Activated CD8-positive, alpha-beta memory T cell treated with anti-CD3 and anti-CD28 coated beads for 36 hours (primary cell): ENCODE measurements around the gene MSMB. TPM values are rescaled to one million over a fixed set of nuclear protein-coding genes. Genes with fewer than 3 reads are reported as not detected.
"Not testable (repeated sequence)": the region's sequence is repeated elsewhere in the genome, so short reads cannot be mapped to it uniquely, and the experiment has no call there.

ENCODE experiments used
- CTCF ChIA-PET: fragments of 350-600 bp; sonication (Branson Sonifier 250); formaldehyde crosslinking; loops from one replicate; lab custom pipeline; 2021; ENCODE audit warnings: antibody characterized with exemption; lab: Charles Lee
- POLR2A ChIA-PET: fragments of 350-600 bp; sonication (Branson Sonifier 250); formaldehyde crosslinking; loops from one replicate; lab custom pipeline; 2021; ENCODE audit warnings: antibody characterized with exemption; lab: Charles Lee
- total RNA-seq, 2 experiments: library from RNA; stranded (reverse); gene quantifications; one replicate each; pipeline ENCODE4 v1.2.3, GENCODE V29; 2021

The MSMB gene
- not detected for total RNA-seq

GRCh38 chr10:46046261-46046660 is at the start of gene MSMB:
MSMB (minus strand) TSS chr10:46046269; CDS start chr10:46046237, 32 bp downstream.
- CTCF ChIA-PET, result no interaction called here
- POLR2A ChIA-PET, result no interaction called here

GRCh38 chr10:46094931-46095750 is 49.1 kb upstream of the MSMB start:
- ChIA-PET CTCF (interaction anchor here (0.8 kb wide), 1 partner anchor 14 kb away, joined by 3 read pairs; no protein-coding TSS in a partner anchor), POLR2A (no interaction called here)

- POLR2A ChIA-PET, result no interaction called here
- CTCF ChIA-PET, result no interaction called here
Observed at GRCh38 chr10:46094197-46094500, 48.1 kb upstream of the MSMB start.

GRCh38 chr10:46093316-46094196 is 47.5 kb upstream of the MSMB start:
- POLR2A ChIA-PET, CTCF ChIA-PET: not testable (repeated sequence)

GRCh38 chr10:46092524-46093081 is 46.5 kb upstream of the MSMB start:
- CTCF ChIA-PET, result interaction anchor here (1.1 kb wide), 1 partner anchor 11 kb away, joined by 3 read pairs; no protein-coding TSS in a partner anchor
- POLR2A ChIA-PET, result no interaction called here

- ChIA-PET POLR2A (no interaction called here), CTCF (interaction anchor here (1.1 kb wide), 1 partner anchor 11 kb away, joined by 3 read pairs; no protein-coding TSS in a partner anchor)
Observed at GRCh38 chr10:46091828-46092523, 45.9 kb upstream of the MSMB start.

- ChIA-PET POLR2A (no interaction called here), CTCF (interaction anchor here (1.1 kb wide), 1 partner anchor 12 kb away, joined by 3 read pairs; no protein-coding TSS in a partner anchor)
Observed at GRCh38 chr10:46091080-46091827, 45.2 kb upstream of the MSMB start.

- ChIA-PET POLR2A (no interaction called here), CTCF (no interaction called here)
Observed at GRCh38 chr10:46090258-46090812, 44.3 kb upstream of the MSMB start.

GRCh38 chr10:46087381-46087780 is 41.3 kb upstream of the MSMB start:
- POLR2A ChIA-PET, CTCF ChIA-PET: not testable (repeated sequence)

GRCh38 chr10:46084321-46085165 is 38.5 kb upstream of the MSMB start:
- POLR2A ChIA-PET, result no interaction called here
- CTCF ChIA-PET, result no interaction called here

GRCh38 chr10:46080886-46081285 is 34.8 kb upstream of the MSMB start:
- CTCF ChIA-PET, result interaction anchor here (1.2 kb wide), 1 partner anchor 15 kb away, joined by 3 read pairs; no protein-coding TSS in a partner anchor
- POLR2A ChIA-PET, result no interaction called here

GRCh38 chr10:46079831-46080585 is 33.9 kb upstream of the MSMB start:
- ChIA-PET POLR2A (no interaction called here), CTCF (no interaction called here)

- CTCF ChIA-PET, result no interaction called here
- POLR2A ChIA-PET, result no interaction called here
Observed at GRCh38 chr10:46077731-46078413, 31.8 kb upstream of the MSMB start.

- POLR2A ChIA-PET, result no interaction called here
- CTCF ChIA-PET, result no interaction called here
Observed at GRCh38 chr10:46077141-46077554, 31.1 kb upstream of the MSMB start.

GRCh38 chr10:46075869-46076268 is 29.8 kb upstream of the MSMB start:
- ChIA-PET POLR2A (no interaction called here), CTCF (no interaction called here)

GRCh38 chr10:46074196-46074946 is 28.3 kb upstream of the MSMB start:
- CTCF ChIA-PET, result no interaction called here
- POLR2A ChIA-PET, result no interaction called here
